HG02759 (cell line): ENCODE results near the gene FGD4.
"Not testable (repeated sequence)": the region's sequence is repeated elsewhere in the genome, so short reads cannot be mapped to it uniquely, and the experiment has no call there.

Experiments
- ATAC-seq: cut with Tn5 transposase; IDR thresholded peaks from one replicate; pipeline ENCODE4 v1.9.1; 2021; ENCODE audit warnings: mild to moderate bottlenecking, moderate library complexity; ENCODE audit not compliant: unreplicated experiment

Gene FGD4

DNA sequence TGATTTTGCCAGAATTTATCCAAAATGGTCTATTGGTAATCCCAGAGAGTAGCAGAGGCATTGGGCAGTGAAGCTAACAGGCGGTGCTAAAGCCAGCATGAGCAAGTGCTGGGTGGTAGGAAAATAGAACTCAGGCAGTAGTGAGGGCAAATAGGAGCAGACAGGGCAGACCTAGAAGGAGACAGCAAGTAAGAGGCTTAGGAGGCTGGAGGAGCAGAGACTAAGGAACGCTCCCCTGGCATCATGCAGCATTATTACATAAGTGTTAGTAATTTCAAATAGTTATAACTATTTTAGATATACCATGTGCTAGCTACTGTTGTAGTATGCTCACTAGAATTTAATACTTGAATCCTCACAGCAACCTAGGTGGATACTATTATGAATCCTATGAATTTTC, 151.7 kb downstream of the FGD4 start:
- no peak for ATAC-seq

GRCh38 chr12:32558903-32559302, 159.5 kb downstream of the FGD4 start:
- ATAC-seq: peak; percentile 97

DNA sequence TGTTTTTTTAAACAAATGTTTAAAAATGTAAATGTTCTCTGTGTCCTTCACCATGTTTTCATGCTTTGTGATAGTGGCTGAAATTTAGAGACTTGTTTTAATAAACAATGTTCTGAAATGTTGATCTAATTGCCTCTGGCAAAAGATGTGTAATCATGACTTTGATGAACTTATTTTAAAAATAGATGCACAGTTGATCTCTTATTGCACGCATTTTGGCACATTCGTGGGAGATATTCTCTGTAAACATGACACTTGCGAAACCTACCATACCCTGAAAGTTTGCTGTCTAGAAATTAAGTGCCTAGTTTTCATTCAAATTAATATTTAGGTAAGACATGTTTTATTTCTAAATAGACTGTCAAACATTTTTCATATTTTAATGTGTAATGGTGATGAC, 160.1 kb downstream of the FGD4 start:
- ATAC-seq: no peak

GRCh38 chr12:32560520-32560919, 161.2 kb downstream of the FGD4 start:
- no peak for ATAC-seq

GRCh38 chr12:32561931-32562341, 162.6 kb downstream of the FGD4 start:
- ATAC-seq: no peak

DNA sequence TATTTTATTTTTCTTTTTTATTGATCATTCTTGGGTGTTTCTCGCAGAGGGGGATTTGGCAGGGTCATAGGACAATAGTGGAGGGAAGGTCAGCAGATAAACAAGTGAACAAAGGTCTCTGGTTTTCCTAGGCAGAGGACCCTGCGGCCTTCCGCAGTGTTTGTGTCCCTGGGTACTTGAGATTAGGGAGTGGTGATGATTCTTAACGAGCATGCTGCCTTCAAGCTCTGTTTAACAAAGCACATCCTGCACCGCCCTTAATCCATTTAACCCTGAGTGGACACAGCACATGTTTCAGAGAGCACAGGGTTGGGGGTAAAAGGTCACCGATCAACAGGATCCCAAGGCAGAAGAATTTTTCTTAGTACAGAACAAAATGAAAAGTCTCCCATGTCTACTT, 163.1 kb downstream of the FGD4 start:
- ATAC-seq: not testable (repeated sequence)

- no peak for ATAC-seq
These were observed 167.4 kb downstream of the FGD4 start for GRCh38 chr12:32566663-32567295.

- ATAC-seq: no peak
These were observed 167.9 kb downstream of the FGD4 start for GRCh38 chr12:32567296-32567674.

DNA sequence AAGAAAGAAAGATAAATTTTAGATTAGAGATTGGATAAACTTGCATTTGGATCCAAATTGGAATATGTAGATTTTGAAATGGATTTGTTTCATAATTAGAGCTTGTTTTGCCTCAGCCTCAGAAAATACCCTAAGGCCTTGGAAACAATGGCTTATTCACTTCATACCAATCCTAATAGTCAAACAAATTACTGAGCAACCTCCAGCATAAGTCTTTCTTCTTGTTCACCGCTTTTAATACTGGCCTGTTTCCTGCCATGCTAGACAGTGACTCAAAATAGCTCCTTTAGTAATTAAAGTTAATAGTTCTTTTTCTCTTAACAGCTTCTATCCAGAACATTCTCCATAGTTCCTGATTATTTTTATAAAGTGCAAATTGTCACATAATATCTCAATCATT, 168.9 kb downstream of the FGD4 start:
- ATAC-seq: no peak

- no peak for ATAC-seq
These were observed 169.9 kb downstream of the FGD4 start for GRCh38 chr12:32569259-32569658.

DNA sequence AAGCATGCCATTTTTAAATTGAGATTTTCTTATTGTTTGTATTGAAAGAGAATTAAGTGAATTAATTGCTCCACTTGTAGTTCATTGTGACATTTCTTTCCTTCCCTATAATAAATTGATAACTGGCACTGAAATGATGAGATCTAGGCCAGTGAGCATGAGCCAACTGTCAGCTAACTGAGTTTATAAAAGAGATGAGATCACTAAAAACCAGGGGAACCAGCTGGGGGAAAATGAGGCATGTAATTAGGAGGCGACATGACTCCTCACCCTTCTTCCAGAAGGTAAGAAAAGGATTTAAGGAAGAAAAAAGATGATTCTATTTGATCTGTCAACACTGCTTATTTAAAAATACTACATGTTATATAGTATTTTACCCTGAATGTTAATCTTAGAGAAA, 175.2 kb downstream of the FGD4 start:
- ATAC-seq: no peak

- ATAC-seq: no peak
These were observed 178.0 kb downstream of the FGD4 start for GRCh38 chr12:32577328-32577727.

DNA sequence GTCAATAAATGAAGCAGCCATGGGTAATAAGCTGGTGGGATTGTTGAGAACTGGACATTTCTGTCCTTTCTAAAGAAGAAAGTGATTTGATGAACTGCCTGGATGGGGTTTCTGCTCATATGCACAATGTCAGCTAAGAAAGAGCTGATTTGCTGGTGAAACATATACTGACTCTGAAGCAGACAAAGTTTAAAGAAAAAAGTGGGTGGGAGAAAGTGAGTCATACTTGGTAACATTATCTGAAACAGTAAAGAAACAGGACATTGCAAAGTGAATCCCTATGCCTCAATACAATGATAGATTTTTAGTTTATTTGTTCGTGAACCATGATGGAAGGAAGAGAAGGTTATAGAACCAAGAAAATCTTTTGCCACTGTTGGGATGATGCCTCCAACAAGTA, 184.2 kb downstream of the FGD4 start:
- ATAC-seq: no peak

- ATAC-seq: no peak
These were observed 186.3 kb downstream of the FGD4 start for GRCh38 chr12:32585680-32586079.

- ATAC-seq: no peak
These were observed 187.0 kb downstream of the FGD4 start for GRCh38 chr12:32586390-32586789.

DNA sequence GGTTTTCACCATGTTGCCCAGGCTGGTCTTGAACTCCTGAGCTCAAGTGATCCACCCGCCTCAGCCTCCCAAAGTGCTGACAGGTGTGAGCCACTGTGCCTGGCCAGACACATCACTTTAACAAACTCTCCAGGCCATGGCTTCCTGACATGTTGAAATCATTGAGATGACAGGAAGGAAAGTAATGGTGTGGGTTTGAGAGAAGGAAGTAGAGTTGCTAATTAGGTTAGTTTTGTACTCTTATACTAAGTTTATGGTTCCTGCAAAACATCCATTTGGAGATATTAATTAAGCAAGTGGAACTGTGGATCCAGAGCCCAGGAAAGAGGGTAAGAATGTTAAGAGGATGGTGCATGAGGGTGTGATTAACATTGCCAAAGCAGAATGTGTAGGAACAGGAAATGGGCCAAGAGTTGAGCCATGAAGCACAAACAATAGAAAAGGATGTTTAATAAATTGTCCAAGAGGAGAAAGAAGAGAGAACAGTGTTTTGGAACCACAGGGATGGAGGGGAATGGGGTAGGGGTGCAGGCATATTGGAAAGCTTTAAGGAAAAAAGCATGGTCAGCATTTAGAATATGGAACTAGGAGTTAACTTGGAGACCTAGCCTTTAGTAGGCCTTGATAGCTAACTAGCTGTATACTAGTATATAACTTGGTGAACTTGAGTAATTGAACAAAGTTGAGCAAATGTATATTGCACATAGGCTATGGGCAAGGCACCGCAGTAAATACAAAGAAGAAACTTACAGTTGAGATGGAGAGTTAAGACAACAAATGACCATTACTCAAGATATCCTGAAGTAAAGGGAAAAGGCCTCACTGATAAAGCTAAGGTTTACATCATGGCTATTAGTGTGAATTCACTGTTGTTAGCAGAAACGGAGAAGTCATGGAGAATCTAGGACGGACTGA, 188.5 kb downstream of the FGD4 start:
- ATAC-seq: no peak

DNA sequence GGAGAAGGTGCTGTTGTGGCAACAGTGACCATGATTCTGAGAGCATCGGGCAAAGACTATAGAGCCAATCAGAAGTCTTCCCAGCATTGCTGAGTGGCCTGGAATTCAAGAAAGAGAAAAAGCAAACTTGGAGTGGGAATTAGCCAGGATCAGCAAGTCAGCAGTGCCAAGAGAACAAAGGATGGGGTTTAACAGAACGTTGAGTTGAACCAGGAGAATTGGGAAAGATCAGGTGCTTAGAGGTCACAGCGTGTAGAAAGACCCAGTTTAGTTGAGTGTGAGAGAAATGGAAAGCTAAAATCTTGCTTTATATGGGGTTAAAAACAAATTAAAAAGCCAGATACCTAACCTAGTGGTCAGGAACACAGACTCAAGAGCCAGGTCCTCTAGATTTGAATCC, 189.2 kb downstream of the FGD4 start:
- ATAC-seq: no peak

- ATAC-seq: no peak
These were observed 190.0 kb downstream of the FGD4 start for GRCh38 chr12:32589165-32589865.

GRCh38 chr12:32595251-32595650, 195.9 kb downstream of the FGD4 start:
- ATAC-seq: no peak

DNA sequence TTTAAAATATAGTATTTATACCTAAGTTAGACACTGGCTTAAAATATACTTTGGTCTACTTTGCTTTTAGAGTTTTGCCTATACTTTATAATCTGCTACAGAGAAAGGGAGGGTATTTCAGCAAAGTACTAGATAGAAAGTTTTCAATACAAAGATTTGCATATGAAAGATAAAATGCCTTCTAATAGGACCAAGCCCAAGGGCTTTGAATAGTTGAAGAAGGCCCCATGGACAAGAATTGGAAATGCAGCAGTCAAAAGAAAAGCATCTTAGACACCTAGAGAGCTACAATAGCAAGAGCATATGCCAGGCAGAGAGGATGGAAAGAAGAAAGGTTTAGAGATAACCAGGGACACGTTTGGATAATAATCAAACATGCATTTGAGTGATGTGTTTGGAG, 196.7 kb downstream of the FGD4 start:
- ATAC-seq: no peak

DNA sequence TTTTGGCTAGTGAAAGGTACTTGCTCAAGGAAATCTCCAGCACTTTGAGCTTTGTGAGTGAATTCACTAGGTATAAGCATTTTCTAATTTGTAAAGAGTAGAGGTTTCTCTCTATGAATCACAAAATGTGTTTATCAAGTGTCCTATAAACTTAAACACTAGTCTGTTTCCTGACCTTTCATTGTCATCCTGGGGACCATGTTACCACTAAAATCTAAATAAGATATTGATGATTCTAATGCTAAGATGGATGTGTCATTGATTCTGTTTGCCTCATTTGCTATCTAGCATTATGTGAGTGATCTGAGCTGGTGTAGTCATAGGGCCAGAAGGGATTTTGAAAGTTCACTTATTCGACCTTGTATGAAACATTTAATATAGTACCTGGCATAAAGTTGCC, 199.3 kb downstream of the FGD4 start:
- ATAC-seq: no peak

DNA sequence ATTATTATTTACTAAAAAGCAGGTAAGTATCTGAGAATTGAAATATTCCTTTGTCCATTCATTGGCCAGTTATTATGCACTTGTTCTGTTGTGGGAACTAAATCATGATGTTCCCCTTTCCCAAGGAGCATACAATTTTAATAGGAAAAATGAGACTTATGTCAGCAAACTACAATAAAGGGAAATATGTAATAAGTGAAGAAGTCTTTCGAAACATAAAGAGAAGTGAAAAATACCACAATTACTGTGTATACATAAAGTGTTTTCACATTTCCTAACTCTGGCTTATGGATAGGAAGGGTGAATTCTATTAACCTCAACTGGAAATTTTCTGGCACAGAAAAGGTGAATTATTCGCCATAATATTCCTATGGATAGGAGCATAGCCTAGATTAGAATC, 201.3 kb downstream of the FGD4 start:
- ATAC-seq: no peak
